Measurements from ENCODE around the gene DGKH.
A peak's percentile ranks its signal among the peaks of the same experiment; 100 is the strongest.

Gene DGKH, protein sequence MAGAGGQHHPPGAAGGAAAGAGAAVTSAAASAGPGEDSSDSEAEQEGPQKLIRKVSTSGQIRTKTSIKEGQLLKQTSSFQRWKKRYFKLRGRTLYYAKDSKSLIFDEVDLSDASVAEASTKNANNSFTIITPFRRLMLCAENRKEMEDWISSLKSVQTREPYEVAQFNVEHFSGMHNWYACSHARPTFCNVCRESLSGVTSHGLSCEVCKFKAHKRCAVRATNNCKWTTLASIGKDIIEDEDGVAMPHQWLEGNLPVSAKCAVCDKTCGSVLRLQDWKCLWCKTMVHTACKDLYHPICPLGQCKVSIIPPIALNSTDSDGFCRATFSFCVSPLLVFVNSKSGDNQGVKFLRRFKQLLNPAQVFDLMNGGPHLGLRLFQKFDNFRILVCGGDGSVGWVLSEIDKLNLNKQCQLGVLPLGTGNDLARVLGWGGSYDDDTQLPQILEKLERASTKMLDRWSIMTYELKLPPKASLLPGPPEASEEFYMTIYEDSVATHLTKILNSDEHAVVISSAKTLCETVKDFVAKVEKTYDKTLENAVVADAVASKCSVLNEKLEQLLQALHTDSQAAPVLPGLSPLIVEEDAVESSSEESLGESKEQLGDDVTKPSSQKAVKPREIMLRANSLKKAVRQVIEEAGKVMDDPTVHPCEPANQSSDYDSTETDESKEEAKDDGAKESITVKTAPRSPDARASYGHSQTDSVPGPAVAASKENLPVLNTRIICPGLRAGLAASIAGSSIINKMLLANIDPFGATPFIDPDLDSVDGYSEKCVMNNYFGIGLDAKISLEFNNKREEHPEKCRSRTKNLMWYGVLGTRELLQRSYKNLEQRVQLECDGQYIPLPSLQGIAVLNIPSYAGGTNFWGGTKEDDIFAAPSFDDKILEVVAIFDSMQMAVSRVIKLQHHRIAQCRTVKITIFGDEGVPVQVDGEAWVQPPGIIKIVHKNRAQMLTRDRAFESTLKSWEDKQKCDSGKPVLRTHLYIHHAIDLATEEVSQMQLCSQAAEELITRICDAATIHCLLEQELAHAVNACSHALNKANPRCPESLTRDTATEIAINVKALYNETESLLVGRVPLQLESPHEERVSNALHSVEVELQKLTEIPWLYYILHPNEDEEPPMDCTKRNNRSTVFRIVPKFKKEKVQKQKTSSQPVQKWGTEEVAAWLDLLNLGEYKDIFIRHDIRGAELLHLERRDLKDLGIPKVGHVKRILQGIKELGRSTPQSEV

DNA sequence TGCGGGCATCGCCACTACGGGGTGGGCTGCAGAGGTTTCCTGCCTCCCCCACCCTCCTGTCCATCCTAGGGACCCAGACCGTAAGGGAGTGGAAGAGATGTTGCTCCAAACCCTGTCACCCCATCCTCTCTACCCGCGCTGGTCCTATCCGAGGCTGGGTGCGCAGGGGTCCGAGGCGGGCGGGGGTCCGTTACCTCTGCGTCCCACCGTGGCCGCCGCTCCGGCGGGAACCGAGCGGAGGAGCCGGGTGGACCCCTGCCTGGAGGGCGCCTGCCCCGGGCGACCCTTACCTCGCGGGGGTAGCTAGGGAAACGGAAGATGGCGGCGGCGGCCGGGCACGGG, at the start of gene DGKH:
TSS of gene DGKH (plus strand) at position 307 of the 342 bp plus-strand sequence. CDS start 126 bp downstream, outside the sequence.
- no peak for DNase-seq

- DNase-seq: no peak
Observed at GRCh38 chr13:42000846-42001245, 47.6 kb upstream of the DGKH start.

DNA sequence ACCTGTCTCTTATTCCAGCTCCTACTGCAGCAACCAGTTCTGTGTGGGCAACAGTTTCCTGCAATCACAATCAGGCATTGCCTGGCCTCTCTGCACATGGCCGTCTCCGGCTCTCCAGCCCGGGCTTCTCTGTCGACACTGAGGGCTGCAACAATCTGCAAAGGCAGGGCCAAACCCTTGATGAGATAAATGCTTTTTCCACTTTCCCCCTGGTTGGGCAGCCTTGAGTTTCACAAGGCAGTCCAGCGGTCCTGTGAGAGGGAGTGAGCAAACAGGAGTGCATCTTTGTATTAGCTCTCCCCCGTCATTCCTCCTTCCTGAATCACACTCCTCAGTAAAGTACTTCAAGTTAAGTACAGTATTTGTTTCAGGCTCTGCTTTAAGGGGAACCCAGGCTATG, 46.9 kb upstream of the DGKH start:
- no peak for DNase-seq

GRCh38 chr13:42002066-42002465, 46.4 kb upstream of the DGKH start:
- DNase-seq: no peak

GRCh38 chr13:42007844-42008243, 40.6 kb upstream of the DGKH start:
- no peak for DNase-seq

GRCh38 chr13:42009057-42009456, 39.4 kb upstream of the DGKH start:
- no peak for DNase-seq

- DNase-seq: no peak
Observed at GRCh38 chr13:42011601-42012350, 36.7 kb upstream of the DGKH start.

DNA sequence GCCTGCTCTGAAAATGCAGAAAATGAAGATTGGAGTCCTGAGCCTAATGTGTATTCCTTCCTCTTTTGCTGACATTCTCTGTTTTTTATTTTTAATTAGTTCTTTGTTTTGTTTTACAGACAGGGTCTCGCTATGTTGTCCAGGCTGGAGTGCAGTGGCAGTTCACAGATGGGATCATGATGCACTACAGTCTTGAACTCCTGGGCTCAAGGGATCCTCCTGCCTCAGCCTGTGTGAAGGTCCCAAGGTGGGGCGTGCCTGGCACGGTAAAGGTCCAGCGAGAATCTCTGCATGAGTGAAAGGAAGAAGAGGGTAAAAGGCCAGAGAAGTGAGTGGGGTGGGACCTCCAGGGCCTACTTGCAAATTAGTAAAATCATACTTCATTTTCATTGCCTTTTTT, 34.3 kb upstream of the DGKH start:
- no peak for DNase-seq

GRCh38 chr13:42017264-42017663, 31.2 kb upstream of the DGKH start:
- no peak for DNase-seq

GRCh38 chr13:42021851-42022250, 26.6 kb upstream of the DGKH start:
- DNase-seq: no peak

DNA sequence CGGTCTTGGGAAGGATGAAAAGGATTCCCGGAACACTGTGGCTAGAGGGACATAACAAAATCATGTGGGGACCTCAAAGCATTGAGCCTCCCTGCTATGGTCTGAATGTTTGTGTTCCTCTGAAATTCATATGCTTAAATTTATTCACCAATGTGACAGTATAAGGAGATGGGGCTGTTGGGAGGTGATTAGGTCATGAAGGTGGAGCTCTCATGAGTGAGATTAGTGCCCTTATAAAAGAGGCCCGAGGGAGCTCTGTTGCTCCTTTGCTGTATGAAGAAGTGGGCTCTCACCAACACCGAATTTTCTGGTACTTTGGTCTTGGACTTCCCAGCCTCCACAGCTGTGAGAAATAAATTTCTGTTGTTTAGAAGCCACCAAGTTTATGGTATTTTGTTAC, 26.1 kb upstream of the DGKH start:
- DNase-seq: no peak

GRCh38 chr13:42022796-42023493, 25.5 kb upstream of the DGKH start:
- no peak for DNase-seq

DNA sequence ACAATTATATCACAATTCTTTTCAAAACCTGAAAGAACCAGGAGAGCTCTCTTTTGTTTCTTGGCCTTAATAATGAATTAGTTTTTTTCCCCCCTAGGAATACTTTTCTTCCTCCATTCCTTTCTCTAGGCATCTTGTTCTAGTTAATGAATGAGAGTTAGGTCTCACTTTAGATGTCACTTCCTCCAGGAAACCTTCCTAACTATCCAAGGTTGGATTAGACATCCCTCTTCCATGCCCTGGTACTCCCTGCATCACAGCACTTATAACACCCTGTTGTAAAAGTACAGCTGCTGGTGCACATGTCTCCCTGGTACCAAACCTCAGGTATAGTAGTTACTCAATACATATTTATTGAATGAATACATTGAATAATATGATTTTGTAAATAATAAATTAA, 21.2 kb upstream of the DGKH start:
- no peak for DNase-seq

DNA sequence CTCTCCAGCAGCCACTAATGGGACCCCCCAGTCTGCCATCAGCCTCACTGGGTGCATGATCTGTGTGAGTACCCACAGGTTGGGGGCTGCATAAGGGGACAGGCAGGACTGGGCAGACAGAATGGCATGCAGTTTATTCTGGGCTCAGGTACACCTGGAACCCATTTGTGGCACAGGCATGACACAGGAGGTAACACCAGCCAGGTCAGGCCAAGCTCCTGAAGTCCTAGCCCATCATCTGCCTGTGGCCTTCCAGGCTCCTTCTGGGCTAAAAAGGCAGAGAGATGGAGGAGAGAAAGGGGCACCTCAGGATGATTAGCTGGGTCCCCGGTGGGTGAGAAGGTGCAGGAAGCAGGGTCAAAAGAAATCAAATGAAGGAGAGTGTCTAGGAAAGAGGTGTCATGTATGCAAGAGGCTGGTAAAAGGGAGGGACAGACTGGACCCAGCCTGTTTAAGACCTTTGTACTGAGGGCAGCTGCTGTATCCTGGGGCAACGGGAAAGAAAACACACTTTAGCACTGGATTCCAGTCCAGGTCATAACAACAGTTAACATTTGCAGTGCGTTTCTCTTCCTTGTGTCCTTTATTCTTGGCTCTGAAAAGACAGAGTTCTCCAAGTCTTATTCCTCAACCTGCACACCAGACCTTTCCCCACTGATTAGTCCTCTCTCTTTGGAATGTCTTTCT, 20.2 kb upstream of the DGKH start:
- no peak for DNase-seq

- no peak for DNase-seq
Observed at GRCh38 chr13:42035905-42036521, 12.4 kb upstream of the DGKH start.

DNA sequence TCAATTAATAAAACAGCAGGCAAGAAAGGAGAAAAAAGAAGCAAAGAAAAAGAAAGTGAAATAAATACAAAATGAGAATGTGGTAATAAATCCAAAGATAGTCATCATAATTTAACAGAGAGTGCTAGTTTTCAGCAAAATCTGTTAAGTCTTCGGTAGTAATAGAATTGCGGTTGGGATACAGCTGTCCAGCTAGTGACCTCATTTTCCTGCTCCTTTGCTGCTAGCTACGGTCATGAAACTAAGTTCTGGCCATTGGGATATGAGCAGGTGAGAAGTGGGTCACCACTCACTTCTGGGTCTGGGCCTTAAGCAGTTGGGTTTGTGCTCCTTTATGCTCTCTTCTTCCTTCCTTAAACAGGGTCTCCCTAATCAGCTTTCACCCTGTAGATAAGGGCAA, 11.7 kb upstream of the DGKH start:
- no peak for DNase-seq

GRCh38 chr13:42038661-42039456, 9.6 kb upstream of the DGKH start:
- DNase-seq: no peak

DNA sequence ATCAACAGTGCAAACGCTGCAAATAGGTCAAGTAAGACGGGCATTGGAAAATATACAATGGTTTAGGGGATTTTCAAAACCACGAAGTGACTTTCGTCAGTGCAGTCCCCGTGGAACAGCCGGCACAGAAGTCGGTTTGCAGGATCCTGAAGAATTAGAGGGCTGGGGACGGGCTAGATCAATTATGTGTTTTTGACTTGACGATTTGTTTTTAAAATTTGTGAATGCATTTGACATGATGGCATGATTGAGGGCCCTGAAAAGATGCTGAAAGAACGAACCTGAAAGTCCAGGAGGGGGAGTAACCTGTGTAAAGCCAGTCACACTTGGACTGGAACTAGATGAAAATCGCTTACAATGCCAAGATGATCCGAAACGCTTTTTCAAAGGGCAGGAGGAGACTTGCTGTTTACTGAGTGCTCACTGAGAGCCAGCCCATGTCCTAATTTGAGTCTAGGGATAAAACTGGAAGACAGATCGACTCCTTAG, 8.9 kb upstream of the DGKH start:
- no peak for DNase-seq

GRCh38 chr13:42039946-42040729, 8.3 kb upstream of the DGKH start:
- peak; percentile 88 for DNase-seq
